Osteoblast (primary cell): ENCODE data around the gene DDX10. TPM values are rescaled to one million over a fixed set of nuclear protein-coding genes. Genes with fewer than 3 reads are reported as not detected.
A peak's percentile ranks its signal among the peaks of the same experiment; 100 is the strongest.

Experiments
- DNase-seq: peaks from one replicate; pipeline ENCODE4 v3.0.0; 2011; ENCODE audit warnings: low spot score, mixed read lengths; ENCODE audit not compliant: insufficient read length; ENCODE audit errors: missing footprints
- H2AFZ ChIP-seq: 2 replicates; pipeline ENCODE4 v1.6.0; 2011; ENCODE audit warnings: mild to moderate bottlenecking, low read length
- H3K27ac ChIP-seq: 2 replicates; pipeline ENCODE4 v1.5.1; 2011; ENCODE audit warnings: mild to moderate bottlenecking, low read depth, low read length, moderate library complexity
- H3K27me3 ChIP-seq: 2 replicates; pipeline ENCODE4 v1.6.0; 2012; ENCODE audit warnings: mild to moderate bottlenecking, control low read depth, inconsistent platforms, low read length, moderate library complexity; ENCODE audit not compliant: insufficient read depth
- H3K36me3 ChIP-seq: 2 replicates; pipeline ENCODE4 v1.5.1; 2011; ENCODE audit warnings: mild to moderate bottlenecking, low read length, control low read depth, moderate library complexity; ENCODE audit not compliant: insufficient read depth
- H3K4me1 ChIP-seq: 2 replicates; pipeline ENCODE4 v1.5.1; 2011; ENCODE audit warnings: mild to moderate bottlenecking, low read length, control low read depth, moderate library complexity; ENCODE audit not compliant: insufficient read depth
- H3K4me2 ChIP-seq: 2 replicates; pipeline ENCODE4 v1.6.0; 2011; ENCODE audit warnings: mild to moderate bottlenecking, low read length; ENCODE audit not compliant: insufficient read depth
- H3K4me3 ChIP-seq: fragments of 200-600 bp; sonication (generic); 3 replicates; pipeline ENCODE4 v1.5.1; 2012; ENCODE audit warnings: mild to moderate bottlenecking, low read length, inconsistent platforms; ENCODE audit not compliant: insufficient read depth
- H3K79me2 ChIP-seq: 2 replicates; pipeline ENCODE4 v1.6.0; 2012; ENCODE audit warnings: mild to moderate bottlenecking, low read length, control low read depth, inconsistent platforms; ENCODE audit not compliant: insufficient read depth
- H3K9me3 ChIP-seq: 2 replicates; pipeline ENCODE4 v1.5.1; 2011; ENCODE audit warnings: low read depth, low read length, control low read depth
- H4K20me1 ChIP-seq: 2 replicates; pipeline ENCODE4 v1.6.0; 2012; ENCODE audit warnings: mild to moderate bottlenecking, low read length, control low read depth; ENCODE audit not compliant: insufficient read depth
- total RNA-seq: library from RNA; depleted of rRNA; stranded (reverse); fragments of >200 nt; gene quantifications from 2 replicates; pipeline ENCODE4 v1.2.3, GENCODE V29; 2012
- TF ChIP-seq, protein P1 (sequence below): IDR thresholded peaks from 2 replicates; pipeline ENCODE4 v1.5.1; 2011; ENCODE audit warnings: mild to moderate bottlenecking, low read depth, low read length, moderate library complexity; ENCODE audit errors: extremely low read depth

The DDX10 gene
- total RNA-seq, 1 donor = 16.6 TPM

DNA sequence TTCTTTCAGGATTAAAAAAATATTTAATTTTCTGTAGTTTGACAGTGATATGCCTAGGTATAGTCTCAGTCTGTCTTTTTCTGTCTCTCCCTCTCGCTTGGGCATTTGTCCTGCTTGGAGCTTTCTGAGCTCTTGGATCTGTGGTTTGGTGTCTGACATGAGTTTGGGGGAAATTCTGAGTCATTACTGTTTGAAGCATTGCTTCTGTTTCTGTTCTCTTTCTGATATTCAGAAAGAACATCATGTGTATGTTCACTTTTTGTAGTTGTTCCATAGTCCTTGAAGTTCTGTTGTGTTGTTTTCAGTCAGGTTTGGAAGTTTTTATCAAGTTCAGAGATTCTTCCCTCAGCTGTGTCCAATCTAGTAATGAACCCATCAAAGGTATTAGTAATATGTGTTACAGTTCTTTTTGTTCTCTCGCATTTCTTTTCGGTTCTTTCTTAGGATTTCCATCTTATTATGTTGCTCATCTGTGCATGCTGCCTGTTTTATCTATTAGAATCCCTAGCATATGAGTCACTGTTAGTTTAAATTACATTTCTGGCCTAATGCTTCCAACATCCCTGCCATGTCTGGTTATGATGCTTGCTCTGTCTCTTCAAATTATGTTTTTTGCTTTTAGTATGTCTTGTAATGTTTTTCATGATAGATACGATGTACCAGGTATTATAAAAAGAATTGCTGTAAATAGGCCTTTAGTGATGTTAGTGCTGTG is 48.4 kb downstream of the DDX10 start:
- H3K79me2 ChIP-seq = peaks cover 10% of the 10 kb centered on the region
- H3K36me3 ChIP-seq = peaks cover 21% of the 10 kb centered on the region
- no peaks in the 10 kb centered on the region for H4K20me1 ChIP-seq
- no peaks in the 10 kb centered on the region for H3K9me3 ChIP-seq
- no peak overlapping the region for H3K4me3 ChIP-seq
- H3K4me2 ChIP-seq = peak overlapping the region; percentile 12
- no peak overlapping the region for H2AFZ ChIP-seq
- H3K27me3 ChIP-seq = no peaks in the 10 kb centered on the region
- peak overlapping the region; percentile 39 for H3K27ac ChIP-seq
- no peak for DNase-seq
- no peaks in the 10 kb centered on the region for H3K4me1 ChIP-seq
- TF ChIP-seq, protein P1, sequence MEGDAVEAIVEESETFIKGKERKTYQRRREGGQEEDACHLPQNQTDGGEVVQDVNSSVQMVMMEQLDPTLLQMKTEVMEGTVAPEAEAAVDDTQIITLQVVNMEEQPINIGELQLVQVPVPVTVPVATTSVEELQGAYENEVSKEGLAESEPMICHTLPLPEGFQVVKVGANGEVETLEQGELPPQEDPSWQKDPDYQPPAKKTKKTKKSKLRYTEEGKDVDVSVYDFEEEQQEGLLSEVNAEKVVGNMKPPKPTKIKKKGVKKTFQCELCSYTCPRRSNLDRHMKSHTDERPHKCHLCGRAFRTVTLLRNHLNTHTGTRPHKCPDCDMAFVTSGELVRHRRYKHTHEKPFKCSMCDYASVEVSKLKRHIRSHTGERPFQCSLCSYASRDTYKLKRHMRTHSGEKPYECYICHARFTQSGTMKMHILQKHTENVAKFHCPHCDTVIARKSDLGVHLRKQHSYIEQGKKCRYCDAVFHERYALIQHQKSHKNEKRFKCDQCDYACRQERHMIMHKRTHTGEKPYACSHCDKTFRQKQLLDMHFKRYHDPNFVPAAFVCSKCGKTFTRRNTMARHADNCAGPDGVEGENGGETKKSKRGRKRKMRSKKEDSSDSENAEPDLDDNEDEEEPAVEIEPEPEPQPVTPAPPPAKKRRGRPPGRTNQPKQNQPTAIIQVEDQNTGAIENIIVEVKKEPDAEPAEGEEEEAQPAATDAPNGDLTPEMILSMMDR = no peak

DNA sequence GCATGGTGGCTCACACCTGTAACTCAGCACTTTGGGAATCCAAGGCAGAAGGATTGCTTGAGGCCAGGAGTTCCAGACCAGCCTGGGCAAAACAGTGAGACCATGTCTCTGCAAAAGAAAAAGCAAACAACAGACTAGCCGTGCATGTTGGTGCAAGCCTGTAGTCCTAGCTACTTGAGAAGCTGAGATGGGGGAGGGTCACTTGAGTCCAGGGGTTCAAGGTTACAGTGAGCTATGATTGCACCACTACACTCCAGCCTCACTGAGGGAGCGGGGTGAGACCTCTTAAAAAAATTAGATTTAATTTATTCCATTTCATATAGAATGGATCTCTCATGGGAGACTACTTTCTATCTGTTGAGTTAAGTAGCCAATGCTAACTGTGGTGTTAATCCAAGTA is 50.4 kb downstream of the DDX10 start:
- H3K4me3 ChIP-seq = no peak overlapping the region
- no peaks in the 10 kb centered on the region for H4K20me1 ChIP-seq
- H3K79me2 ChIP-seq = peaks cover 7% of the 10 kb centered on the region
- H3K4me2 ChIP-seq = no peak overlapping the region
- no peaks in the 10 kb centered on the region for H3K4me1 ChIP-seq
- DNase-seq = no peak
- H3K27ac ChIP-seq = no peak overlapping the region
- peaks cover 18% of the 10 kb centered on the region for H3K36me3 ChIP-seq
- H3K27me3 ChIP-seq = no peaks in the 10 kb centered on the region
- H2AFZ ChIP-seq = no peak overlapping the region
- TF ChIP-seq, protein P1 = no peak
- no peaks in the 10 kb centered on the region for H3K9me3 ChIP-seq

GRCh38 chr11:108718466-108718865 is 53.6 kb downstream of the DDX10 start:
- Histone ChIP-seq H3K4me1 (no peaks in the 10 kb centered on the region), H3K79me2 (peaks cover 2% of the 10 kb centered on the region), H4K20me1 (no peaks in the 10 kb centered on the region), H3K27me3 (no peaks in the 10 kb centered on the region), H3K36me3 (peaks cover 13% of the 10 kb centered on the region), H3K4me2 (no peak overlapping the region), H3K9me3 (no peaks in the 10 kb centered on the region), H3K4me3 (no peak overlapping the region), H2AFZ (no peak overlapping the region), H3K27ac (no peak overlapping the region)
- DNase-seq = no peak
- TF ChIP-seq, protein P1 = no peak

- no peak overlapping the region for H3K4me2 ChIP-seq
- no peaks in the 10 kb centered on the region for H4K20me1 ChIP-seq
- no peaks in the 10 kb centered on the region for H3K27me3 ChIP-seq
Measured at GRCh38 chr11:108724974-108725689, 60.3 kb downstream of the DDX10 start.

More at GRCh38 chr11:108724974-108725689, 60.3 kb downstream of the DDX10 start:
- Histone ChIP-seq H3K4me3 (no peak overlapping the region), H3K36me3 (peaks cover 4% of the 10 kb centered on the region), H3K9me3 (no peaks in the 10 kb centered on the region), H3K79me2 (peaks cover 15% of the 10 kb centered on the region), H3K27ac (no peak overlapping the region), H3K4me1 (peaks cover 11% of the 10 kb centered on the region), H2AFZ (no peak overlapping the region)
- no peak for DNase-seq
- TF ChIP-seq, protein P1 = no peak
